Measurements from ENCODE around the gene BTK. TPM values are rescaled to one million over a fixed set of nuclear protein-coding genes. Genes with fewer than 3 reads are reported as not detected.

The BTK gene
- total and polyA plus RNA-seq, 9 of the 15 experiments (the other 6 are each of a cell fraction or from before 2014, with no cell fraction given) = 14.9 to 93.4 (median 65.2) TPM

DNA sequence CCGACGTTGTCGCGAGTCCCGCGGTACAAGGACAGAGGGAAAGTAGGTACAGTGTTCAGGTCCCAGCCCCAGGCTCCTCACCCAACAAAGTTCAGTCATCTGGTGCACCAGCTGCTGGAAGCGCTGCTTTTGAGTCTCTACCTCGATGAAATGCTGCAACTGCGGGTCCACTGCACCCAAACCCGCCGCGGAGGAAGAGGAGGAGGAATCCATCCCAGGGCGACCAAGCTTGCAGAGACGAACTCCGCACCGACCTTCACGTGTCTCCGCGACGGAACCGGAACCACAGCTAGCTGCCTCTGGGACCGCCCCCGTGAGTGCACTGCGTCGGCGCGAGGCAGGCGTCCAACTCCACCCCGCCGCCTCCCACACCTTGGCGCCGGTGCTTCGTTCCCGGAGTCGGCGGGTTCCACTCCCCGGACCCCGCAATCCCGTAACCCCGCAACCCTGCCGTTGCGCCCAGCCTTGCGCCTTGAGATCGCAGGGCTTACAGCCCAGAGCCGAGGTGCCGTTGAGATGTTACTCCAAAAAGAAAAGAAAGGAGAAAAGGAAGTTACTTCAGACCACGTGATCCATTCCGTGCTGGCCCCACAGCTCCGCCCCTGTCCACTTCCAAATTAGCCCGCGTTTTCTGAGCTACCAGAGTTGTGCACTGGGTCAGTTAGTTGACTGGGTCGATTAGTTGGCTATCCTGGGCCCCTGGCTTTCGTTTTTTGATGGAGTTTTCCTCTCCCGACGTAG is 37.4 kb downstream of the BTK start, which contains the start of gene TIMM8A (continued):
- TF ChIP-seq, protein P1, sequence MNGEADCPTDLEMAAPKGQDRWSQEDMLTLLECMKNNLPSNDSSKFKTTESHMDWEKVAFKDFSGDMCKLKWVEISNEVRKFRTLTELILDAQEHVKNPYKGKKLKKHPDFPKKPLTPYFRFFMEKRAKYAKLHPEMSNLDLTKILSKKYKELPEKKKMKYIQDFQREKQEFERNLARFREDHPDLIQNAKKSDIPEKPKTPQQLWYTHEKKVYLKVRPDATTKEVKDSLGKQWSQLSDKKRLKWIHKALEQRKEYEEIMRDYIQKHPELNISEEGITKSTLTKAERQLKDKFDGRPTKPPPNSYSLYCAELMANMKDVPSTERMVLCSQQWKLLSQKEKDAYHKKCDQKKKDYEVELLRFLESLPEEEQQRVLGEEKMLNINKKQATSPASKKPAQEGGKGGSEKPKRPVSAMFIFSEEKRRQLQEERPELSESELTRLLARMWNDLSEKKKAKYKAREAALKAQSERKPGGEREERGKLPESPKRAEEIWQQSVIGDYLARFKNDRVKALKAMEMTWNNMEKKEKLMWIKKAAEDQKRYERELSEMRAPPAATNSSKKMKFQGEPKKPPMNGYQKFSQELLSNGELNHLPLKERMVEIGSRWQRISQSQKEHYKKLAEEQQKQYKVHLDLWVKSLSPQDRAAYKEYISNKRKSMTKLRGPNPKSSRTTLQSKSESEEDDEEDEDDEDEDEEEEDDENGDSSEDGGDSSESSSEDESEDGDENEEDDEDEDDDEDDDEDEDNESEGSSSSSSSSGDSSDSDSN (IDR thresholded peaks at IDR 0.05; ENCODE audit: borderline replicate concordance in 1 of 2, low read depth in 2 of 2, low read length in 2 of 2) = no peak
- TF ChIP-seq POU5F1 (IDR thresholded peaks at IDR 0.05; ENCODE audit: borderline replicate concordance, low read depth, low read length, partially characterized antibody) (no peak), ZNF23 (CRISPR knock-in tag; IDR thresholded peaks at IDR 0.05) (no peak), NR3C1 (CRISPR knock-in tag; IDR thresholded peaks at IDR 0.05) (no peak), ZNF77 (CRISPR knock-in tag; IDR thresholded peaks at IDR 0.05) (no peak), HDAC2 (IDR thresholded peaks at IDR 0.05) (no peak), PHTF2 (CRISPR knock-in tag; IDR thresholded peaks at IDR 0.05) (no peak), FOXJ3 (CRISPR knock-in tag; IDR thresholded peaks at IDR 0.05) (no peak), RBM34 (IDR thresholded peaks at IDR 0.05; ENCODE audit: borderline replicate concordance, insufficient read depth, low read length) (no peak), ATF7 (IDR thresholded peaks at IDR 0.05) (peak; percentile 65), MCM3 (IDR thresholded peaks at IDR 0.05) (no peak), CXXC5 (CRISPR knock-in tag; IDR thresholded peaks at IDR 0.05) (peak; percentile 77), EHMT2 (IDR thresholded peaks at IDR 0.05) (no peak), ZNF57 (CRISPR knock-in tag; IDR thresholded peaks at IDR 0.05) (no peak), MCM7 (IDR thresholded peaks at IDR 0.05) (no peak), MAFG (tag; conservative IDR thresholded peaks at IDR 0.05) (no peak), MXI1 (IDR thresholded peaks at IDR 0.05; ENCODE audit: low read depth, low read length) (no peak), SMARCE1 (IDR thresholded peaks at IDR 0.05) (no peak), ZNF589 (CRISPR knock-in tag; IDR thresholded peaks at IDR 0.05; ENCODE audit: low read depth) (0 out of 2 replicates have a peak, but pooled peaks have one; percentile 36), TGIF2 (CRISPR knock-in tag; IDR thresholded peaks at IDR 0.05) (no peak), KAT2B (IDR thresholded peaks at IDR 0.05; ENCODE audit: low read depth, low read length) (no peak)
- TF ChIP-seq, protein P2, sequence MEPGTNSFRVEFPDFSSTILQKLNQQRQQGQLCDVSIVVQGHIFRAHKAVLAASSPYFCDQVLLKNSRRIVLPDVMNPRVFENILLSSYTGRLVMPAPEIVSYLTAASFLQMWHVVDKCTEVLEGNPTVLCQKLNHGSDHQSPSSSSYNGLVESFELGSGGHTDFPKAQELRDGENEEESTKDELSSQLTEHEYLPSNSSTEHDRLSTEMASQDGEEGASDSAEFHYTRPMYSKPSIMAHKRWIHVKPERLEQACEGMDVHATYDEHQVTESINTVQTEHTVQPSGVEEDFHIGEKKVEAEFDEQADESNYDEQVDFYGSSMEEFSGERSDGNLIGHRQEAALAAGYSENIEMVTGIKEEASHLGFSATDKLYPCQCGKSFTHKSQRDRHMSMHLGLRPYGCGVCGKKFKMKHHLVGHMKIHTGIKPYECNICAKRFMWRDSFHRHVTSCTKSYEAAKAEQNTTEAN (CRISPR knock-in tag; IDR thresholded peaks at IDR 0.05) = no peak
- TF ChIP-seq, protein P3, sequence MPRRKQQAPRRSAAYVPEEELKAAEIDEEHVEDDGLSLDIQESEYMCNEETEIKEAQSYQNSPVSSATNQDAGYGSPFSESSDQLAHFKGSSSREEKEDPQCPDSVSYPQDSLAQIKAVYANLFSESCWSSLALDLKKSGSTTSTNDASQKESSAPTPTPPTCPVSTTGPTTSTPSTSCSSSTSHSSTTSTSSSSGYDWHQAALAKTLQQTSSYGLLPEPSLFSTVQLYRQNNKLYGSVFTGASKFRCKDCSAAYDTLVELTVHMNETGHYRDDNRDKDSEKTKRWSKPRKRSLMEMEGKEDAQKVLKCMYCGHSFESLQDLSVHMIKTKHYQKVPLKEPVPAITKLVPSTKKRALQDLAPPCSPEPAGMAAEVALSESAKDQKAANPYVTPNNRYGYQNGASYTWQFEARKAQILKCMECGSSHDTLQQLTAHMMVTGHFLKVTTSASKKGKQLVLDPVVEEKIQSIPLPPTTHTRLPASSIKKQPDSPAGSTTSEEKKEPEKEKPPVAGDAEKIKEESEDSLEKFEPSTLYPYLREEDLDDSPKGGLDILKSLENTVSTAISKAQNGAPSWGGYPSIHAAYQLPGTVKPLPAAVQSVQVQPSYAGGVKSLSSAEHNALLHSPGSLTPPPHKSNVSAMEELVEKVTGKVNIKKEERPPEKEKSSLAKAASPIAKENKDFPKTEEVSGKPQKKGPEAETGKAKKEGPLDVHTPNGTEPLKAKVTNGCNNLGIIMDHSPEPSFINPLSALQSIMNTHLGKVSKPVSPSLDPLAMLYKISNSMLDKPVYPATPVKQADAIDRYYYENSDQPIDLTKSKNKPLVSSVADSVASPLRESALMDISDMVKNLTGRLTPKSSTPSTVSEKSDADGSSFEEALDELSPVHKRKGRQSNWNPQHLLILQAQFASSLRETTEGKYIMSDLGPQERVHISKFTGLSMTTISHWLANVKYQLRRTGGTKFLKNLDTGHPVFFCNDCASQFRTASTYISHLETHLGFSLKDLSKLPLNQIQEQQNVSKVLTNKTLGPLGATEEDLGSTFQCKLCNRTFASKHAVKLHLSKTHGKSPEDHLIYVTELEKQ (CRISPR knock-in tag; IDR thresholded peaks at IDR 0.05) = no peak
